RPMI7951 (cell line): ENCODE measurements around the gene GIPC3. TPM values are rescaled to one million over a fixed set of nuclear protein-coding genes. Genes with fewer than 3 reads are reported as not detected.
"Not testable (repeated sequence)": the region's sequence is repeated elsewhere in the genome, so short reads cannot be mapped to it uniquely, and the experiment has no call there.

Source experiments
- DNase-seq: peaks from one replicate; pipeline ENCODE4 v3.0.0-alpha.2; 2012; ENCODE audit warnings: low read depth
- total RNA-seq: library from RNA; depleted of rRNA; stranded (reverse); fragments of >200 nt; shearing (Covaris generic); gene quantifications from 2 replicates; pipeline ENCODE4 v1.2.3, GENCODE V29; 2014

The GIPC3 gene
- total RNA-seq, 1 experiment from 2014 or later, result 0.96 TPM

DNA sequence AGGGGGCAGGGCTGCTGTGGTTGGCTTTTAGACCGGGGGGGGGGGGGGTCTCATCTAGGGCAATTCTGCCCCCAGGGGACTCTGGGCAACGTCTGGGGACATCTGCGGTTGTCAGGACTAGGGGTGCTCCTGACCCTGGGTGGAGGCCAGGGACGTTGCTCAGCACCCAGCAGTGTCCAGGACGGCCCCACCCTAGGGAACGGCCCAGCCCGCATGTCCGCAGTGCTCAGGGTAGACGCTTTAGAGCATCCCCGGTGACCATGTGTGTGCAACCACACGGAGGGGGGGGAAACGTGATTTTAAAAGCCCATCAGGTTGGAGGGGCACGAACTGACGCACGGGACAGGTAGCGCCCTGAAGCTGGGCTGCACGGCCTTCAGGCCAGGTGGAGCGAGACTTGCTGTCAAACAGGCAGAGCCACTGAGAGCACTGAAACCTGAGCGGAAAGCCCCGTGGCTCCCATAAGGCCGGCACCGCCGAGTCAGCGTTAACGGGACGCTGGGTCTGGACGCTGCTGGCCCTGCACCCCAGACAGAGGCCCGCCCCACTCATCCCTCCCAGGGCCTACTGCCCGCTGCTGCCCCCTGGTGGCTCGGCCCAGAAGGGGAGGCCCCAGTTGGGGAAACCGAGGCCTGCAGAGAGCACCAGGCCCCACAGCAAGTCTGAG is 33.0 kb downstream of the GIPC3 start:
- DNase-seq, result peak; percentile 77

DNA sequence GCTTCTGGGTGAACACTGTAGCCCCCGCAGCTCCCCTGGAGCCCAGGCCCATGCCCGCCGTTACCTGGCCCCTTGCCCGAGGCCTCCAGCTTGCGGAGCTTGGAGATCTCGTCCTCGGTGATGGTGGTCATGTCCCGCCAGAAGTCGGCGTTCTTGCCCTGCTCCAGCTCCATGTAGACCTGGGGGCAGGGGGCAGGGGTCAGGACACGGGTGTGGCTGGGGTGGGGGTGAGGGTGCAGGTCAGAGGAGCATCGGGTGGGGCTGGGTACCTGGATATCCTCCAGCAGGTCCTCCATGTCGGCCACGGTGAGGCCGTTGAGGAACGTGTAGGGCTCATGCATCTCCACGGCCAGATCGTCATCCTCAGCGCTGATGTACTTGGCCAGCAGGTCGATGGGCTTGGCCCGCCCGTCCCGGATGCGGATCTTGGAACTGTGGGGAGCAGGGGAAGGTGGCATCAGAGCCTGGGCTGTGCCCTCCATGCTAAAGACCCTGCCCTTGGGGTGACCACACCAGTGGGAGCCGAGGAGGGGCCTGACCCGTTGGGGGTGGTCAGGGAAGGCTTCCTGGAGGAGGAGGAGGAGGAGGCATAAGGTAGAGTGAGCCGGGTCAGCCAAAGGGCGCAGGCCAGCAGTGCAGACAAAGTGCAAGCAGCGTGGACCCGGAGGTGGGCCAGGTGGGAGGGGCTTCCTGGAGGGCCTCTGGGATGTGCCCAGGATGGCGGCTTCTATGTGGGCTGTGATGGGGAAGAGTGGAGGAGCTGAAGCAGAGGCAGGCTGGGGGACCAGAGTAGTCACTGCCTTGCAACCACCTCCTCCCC is 33.7 kb downstream of the GIPC3 start:
- DNase-seq, result no peak

DNA sequence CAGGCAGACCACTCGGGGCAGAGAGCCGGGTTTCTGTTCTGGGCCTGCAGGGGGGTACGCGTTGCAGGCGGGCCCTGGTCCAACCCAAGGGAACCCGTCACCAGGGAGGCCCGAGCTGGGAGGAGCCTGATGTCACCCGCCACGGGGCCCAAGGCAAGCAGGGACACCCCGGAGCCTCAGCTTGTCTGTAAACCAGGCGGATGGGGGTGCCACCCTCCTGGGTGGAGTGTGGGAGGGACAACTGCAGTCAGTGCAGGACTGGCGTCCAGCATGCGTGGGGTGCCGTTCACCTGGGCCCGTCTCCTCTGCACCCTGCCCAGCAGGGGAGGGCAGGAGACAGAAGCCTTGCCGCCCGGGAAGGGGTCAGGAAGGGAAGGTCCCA is 34.3 kb downstream of the GIPC3 start:
- no peak for DNase-seq

DNA sequence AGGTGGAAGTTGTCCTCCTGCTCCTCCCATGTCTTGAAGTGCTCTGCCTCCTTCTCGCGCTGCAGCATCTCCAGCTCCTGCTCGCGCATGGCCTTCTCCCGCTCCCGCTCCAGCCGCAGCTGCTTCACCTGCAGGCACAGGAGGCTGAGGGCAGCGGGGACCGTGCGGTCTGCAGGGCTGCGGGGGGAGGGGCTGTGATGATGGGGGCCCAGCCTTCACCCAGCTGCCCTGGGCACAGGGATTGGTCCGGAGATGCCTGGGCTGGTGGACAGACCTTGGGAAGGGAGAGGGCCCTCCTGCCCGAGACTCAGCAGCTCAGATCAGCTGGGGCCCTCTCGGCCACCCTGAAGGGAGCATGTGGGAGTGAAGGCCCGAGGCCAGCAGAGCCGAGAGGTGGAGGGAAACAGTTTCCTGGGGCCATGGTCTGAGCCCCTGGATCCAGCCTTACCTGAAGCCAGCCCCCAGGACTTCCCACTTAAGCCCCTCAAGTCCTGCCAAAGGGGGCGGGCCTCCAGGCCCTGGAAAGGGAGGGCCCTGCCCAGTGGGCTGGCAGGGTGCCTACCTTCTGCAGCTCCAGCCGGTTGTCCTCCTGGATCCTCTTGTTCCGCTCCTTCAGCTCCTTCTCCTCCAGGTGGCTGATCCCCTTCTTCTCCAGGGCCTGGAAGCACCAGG is 35.0 kb downstream of the GIPC3 start:
- no peak for DNase-seq

DNA sequence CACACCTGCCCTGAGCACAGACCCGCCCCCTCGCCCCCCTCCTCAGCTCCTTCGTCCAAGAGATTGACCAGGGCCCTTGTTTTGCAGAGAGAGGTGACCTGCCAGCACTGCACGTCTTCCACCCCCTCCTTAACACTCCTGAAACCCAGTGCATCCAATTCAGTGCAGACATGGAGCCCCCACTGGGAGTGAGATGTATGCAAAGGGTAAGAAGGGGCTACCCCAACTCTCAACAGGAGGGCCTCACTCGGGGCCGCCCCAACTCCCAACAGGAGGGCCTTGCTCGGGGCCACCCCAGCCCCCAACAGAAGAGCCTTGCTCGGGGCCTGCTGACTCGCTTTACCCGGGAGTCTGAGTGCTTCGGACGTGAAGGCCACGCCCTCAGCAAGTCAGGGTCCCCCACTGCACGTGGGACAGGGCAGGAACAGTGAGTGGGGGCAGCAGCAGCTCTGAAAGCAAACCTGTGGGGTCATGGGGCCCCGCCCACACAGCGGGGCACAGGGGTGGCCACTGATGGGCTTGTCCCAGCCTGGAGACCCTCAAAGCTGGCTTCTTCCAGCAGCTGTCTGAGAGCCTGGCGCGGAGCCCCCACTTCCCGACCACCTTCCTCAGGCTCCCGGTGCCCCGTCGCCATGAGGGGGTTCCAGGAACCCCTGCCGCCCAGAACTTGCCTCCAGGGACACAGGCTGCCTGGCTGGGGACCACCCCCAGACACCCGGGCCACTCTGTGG is 35.7 kb downstream of the GIPC3 start:
- DNase-seq, result no peak

DNA sequence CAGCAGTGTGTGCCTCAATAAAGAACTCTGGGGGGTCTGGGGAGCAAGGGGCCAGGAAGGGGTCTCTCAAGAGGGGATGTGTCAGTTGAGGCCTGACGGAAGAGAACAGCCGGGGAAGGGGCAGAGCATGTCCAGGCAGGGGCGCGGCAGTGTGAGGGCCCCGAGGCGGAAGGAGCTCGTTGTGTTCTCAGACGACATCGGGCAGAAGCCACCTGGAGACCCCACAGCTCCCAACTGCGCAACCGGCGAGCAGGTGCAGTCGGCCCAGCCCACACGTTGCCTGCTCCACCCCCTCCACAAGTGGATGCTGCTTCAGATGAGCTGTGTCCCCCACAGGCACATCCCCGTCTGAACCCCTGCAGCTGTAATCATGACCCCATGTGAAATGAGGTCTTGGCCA is 36.4 kb downstream of the GIPC3 start:
- no peak for DNase-seq

DNA sequence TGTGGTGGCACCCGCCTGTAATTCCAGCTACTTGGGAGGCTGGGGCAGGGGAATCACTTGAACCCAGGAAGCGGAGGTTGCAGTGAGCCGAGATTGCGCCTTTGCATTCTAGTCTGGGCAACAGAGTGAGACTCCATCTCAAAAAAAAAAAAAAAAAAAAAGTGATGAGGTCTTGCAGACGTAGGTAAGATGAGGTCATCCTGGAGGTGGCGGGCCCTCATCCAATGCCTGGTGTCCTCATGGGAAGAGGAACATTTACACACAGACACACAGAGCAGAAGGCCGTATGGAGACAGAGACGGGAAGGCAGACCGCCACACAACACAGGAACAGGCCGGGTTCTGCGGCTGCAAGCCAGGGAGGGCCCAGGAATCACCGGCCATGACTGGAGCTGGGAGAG is 36.9 kb downstream of the GIPC3 start:
- no peak for DNase-seq

DNA sequence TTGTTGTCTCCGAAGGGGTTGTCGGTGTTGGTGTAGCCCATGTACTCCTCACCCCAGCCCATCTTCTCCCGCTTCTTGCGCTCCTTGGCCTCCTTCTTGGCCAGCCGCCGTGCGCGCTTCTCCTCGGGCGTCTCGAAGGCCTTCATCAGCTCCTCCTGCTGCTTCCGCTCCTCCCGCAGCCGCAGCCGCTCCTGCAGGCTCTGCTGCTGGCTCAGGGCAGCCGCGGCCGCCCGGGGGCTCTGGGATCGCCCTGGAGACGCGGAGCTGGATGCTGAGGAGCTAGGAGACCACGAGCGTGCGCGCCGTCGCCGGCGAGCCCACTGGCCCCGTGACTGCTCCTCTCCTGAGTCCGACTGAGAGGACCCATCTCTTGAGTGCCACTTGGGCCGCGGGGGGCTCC is 38.4 kb downstream of the GIPC3 start:
- no peak for DNase-seq

DNA sequence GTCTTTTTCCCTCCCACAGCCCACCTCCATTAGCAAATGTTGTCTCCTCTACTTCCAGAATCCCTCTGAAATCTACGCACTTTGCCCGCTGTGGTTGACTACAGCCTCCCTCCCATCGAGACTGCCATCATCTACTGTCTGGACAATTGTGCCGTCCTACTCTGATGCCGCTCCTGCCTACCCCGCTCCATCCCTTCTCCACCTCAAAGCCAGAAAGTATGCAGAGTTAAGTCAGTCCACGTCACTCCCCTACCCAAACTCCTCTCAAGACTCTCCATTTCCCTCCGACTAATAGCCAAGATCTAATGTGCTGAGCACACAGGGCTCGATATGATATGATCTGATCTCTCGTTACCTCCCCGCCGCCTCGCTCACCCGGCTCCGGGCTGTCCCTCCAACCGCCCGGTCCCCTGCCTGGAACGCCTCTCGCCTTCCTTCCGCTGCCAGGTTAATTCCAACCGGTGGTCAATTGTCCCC is 40.8 kb downstream of the GIPC3 start:
- DNase-seq, result no peak

DNA sequence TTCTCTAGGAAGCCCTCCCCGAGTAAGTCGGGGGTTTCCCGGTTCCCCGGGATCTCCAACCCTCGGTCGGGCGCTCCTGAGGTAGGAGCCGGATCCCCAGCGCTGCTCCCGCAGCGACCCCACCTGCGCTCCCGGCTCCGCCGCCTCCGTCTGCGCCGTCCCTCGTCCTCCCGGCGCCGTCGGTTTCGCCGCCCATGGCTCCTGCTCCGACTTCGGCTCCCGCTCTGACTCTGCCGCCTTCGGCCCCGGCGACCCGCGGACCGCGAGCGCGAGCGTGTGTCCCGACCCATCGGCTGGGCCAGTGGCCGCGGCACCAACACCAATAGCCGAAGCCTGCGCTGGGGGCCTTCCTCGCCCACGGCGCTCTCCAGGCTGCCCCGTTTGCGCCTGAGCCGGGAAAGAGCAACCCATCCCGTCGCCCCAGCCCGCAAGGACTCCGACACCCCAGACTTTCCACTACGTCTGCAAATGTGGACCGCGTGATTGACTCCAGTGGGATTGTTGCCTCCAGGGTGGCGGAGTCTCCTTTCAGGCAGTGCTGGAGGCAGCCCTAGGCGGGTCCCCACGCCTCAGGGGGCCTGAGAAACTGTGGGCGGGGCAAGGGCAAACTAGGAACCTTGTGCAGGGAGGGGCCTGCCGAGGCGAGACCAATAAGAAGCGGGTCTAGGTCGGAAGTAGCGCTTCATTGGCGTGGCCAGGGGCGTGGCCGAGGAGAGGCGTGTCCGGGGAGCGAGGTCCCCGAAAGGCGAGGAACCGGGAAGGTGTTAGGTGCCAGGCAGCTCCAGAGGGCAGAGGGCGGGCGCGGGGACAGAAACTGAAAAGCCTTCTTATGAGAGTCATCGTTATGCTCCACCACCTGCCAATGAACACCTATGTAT is 41.4 kb downstream of the GIPC3 start, which contains the start of gene CACTIN:
CACTIN (minus strand) TSS at position 318 of the 878 bp plus-strand sequence; CDS start at position 290, 28 bp downstream.
- peak; percentile 98 for DNase-seq

DNA sequence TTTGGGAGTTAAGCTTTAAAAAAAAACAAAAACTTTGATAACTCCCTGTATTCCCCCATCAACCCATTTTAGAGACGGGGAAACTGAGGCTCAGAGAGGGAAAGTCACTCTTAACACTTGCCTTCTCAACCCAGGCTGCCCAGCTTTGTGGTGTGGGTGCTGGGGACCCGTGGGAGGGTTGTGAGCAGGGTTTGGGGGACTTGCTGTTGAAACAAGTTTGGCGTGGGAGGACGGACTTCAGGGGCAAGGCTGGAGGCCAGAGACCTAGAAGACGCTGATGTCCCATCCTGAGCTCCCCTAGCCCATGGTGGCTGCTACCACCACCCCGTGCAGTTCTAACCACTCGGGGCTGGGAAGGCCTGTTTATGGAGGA is 42.1 kb downstream of the GIPC3 start:
- DNase-seq, result no peak

DNA sequence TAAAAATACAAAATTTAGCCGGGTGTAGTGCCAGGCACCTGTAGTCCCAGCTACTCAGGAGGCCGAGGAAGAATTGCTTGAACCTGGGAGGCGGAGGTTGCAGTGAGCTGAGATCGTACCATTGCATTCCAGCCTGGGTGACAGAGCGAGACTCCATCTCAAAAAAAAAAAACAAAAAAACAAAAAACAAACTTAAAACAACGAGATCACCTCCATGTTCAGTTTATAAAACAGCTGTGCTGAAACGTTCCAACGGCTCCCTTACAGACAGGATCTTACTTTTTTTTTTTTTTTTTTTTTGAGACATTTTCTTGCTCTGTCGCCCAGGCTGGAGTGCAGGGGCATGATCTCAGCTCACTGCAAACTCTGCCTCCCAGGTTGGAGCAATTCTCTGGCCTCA is 43.5 kb downstream of the GIPC3 start:
- not testable (repeated sequence) for DNase-seq

DNA sequence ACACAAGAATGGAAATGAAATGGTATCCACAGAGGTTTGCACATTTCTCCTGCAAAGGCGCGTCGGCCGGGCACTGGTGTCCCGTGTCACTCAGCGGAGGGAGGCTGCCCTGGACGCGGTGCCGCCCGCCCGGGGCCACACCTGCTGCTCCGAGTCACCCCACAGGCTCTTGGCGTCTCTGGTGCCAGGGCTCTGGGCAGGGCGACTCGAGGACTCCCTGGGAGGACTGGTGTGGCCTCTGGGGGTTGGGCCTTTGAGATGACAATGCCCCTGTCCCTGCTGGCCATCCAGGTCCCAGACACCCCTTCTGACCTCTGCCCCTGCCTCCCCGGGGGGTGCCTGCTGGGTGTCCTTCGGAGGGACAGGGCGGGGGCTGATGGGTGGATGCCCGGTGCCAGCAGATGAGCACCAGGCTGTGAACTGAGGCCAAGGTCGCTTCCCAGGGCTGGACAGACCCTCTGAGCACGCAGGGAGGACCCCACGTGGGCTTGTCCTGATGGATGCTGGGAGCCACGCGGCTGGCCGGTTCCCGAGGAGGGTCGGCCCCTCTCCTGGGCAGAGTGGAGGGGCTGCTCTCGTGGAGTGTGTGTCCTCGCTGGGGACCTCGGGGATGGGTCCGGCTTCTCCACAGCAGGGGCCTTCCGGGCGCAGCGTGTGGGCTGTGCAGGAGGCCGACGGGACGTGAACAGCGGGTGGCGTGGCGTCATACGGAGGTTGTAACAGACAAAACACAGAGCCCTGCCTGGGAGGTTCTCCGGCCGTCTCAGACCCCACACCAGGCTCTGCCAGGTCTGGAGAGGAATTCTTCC is 46.0 kb downstream of the GIPC3 start:
- DNase-seq, result no peak

DNA sequence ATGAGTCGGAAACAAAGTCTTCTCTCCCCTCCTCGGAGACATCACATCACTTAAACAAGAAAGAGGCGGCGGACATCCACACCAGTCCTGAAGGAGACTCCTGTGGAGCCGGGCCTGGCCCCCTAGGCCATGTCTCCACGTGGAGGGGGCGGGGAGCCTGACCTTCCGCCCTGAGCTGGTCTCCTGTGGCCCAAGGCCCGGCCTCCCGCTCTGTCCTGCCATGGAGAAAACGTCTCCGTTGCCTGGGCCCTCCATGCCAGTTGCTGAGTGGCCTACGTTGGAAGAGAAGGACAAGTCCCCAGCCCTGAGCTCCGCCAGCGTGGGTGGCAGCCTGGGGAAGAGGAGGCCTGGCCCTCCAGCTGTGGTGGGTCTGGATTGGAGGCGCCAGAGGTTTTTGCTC is 46.8 kb downstream of the GIPC3 start:
- DNase-seq, result no peak

DNA sequence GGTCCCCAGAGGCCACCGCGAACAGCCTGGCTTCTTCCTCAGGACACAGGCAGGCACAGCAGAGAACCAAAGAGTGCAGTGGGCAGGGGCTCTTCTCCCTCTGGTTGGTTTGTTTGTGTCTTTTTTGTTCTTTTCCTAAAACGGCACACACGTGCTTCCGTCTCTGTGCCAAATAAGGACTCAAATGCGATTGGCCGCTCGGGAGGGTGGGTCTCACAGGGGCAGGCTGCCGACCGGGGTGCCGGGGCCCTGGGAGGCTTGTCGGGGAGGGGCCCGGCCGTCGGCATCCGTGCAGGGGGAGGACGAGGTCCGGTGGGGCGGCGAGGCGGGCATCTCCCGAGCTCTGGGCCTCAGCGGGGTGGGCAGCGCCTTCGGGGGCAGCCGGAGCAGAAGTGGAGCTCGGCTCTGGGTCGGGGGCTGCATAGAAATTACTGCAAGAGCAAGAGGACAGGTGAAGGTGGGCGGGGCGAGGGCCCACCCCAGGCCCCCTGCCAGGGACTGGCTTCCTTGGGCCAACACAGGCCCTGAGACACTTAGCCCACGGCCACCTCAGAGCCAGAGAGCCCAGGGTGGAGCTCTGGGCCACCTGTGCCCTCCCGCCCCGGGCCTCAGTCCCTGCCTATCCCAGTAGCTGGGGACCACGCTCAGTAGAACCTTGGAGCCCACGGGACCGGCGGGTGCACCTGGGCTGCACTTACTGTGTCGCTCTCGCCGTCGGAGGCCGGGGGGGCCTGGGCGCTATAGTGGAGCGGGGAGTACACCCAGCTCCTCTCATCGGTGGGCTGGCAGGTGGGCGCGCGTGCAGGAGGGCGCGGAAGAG is 47.7 kb downstream of the GIPC3 start:
- no peak for DNase-seq

DNA sequence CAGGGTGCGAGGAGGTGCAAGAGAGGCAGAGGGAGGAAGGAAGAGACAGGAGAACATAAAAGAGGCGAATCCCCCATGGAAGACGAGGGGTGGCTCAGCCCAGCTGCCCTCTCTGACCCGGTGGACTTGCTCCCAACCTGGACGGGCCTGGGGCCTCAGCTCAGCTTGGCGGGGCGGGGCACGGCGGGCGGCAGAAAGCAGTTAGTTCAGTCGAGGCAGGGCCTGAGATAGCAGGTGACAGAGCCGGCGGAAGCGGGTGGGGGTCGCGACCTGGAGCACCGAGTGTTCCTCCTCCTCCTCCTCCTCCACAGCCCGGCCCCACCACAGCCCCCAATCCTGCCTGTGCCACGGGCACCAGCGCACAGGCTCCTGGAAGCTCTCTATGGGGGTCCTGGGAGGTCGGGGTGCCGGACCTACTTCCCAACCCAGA is 48.3 kb downstream of the GIPC3 start:
- no peak for DNase-seq

DNA sequence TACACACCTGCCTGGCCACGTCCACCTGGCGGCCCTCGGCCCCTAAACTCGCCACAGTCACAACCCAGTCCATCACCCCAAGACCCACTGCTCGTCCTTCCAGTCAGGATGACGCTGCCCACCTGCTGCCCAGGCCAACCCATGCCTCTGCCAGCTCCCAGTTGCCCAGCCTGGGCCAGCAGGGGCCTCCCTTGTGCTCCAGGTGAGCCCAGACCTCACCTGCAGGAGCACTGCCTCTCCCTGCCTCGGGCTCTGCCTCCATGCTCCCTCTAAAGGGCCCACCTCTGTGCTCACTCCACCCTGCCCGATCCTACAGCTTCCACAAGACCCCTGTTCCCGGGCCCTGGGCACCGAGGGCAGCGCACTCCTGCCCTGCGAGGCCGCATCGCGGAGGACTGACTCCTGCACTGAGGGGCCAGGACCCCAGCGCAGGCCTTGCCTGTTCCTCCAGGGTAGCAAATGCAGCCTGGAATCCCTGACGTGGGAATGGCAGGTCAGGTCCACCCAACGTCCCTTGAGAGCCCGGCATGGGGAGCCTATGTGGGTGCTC is 49.3 kb downstream of the GIPC3 start:
- DNase-seq, result no peak

DNA sequence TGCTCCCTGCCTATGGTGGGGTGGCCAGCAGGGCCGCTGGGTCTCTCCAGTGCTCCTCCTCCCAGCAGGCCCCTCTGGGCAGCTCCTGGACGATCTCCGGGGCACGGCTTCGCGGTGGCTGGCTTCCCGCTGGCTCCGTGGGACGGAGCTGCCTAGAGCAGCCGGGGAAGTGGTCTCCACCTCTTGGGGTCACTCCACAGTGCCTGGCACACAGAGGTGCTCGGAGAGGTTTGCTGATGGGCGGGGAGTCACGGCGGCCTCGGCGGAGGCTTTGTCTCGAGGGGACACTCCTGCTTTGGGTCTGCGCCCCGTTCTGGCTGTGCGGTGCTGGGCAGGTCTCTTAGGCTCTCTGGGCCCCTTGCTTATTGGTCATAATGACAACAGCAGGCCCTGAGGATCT is 51.2 kb downstream of the GIPC3 start:
- DNase-seq, result no peak

DNA sequence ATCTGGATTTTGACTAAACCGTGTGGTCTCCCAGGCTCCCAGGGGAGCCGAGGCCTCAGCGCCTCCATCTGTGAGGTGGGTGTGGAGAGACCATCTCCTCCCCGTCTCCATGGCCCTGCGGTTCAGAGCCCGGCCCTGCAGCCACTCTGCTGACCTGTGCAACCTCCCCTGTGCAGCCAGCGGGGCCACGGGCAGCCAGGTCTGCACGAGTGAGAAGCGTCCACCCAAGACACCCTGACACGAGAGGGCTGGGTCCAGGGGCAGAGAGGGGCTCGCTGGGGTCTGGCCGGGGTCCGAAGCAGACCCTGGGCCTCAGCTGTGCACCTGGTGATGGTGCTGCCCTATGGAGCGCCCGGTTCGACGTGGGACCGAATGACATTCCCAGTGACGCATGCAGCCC is 51.7 kb downstream of the GIPC3 start:
- DNase-seq, result no peak
